Epithelial cell of proximal tubule (primary cell): ENCODE data around the gene LOX. TPM values are rescaled to one million over a fixed set of nuclear protein-coding genes. Genes with fewer than 3 reads are reported as not detected.

Source experiments
- DNase-seq: peaks from one replicate; pipeline ENCODE4 v3.0.0-alpha.2; 2011; ENCODE audit warnings: low read depth
- H3K4me3 ChIP-seq: 2 replicates; pipeline ENCODE4 v1.5.1; 2011; ENCODE audit warnings: low read depth, mild to moderate bottlenecking, low read length
- CTCF ChIP-seq: conservative IDR thresholded peaks from 2 replicates; pipeline ENCODE4 v1.5.1; 2012; ENCODE audit warnings: low read depth, mild to moderate bottlenecking, low read length
- total RNA-seq: library from RNA; depleted of rRNA; stranded (reverse); fragments of >200 nt; gene quantifications from 2 replicates; pipeline ENCODE4 v1.2.3, GENCODE V29; 2015

LOX gene
- total RNA-seq, 1 donor from 2014 or later = 14.9 TPM

- no peak for TF ChIP-seq CTCF
- DNase-seq = no peak
- no peak overlapping the region for H3K4me3 ChIP-seq
These were observed 42.9 kb upstream of the LOX start for GRCh38 chr5:122120957-122121356.

DNA sequence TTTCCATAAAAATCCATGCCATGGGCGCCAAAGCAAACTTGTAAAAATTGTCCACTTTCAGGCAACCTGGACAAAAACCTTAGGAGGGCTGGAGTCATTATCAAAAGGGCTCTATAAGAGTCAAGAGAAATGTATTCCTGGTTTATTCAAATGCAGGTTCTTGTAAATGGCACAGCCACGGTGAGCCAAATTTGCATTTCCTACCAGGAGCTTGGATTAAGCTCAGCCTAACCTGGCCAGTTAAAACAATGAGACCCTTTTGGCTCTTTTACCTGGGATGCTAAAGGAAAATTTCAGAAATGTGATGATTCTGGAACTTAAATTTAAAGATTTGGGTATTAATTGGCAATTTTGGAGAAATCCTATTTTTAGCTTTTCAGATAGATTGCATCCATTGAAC lies 42.4 kb upstream of the LOX start:
- no peak for DNase-seq
- TF ChIP-seq CTCF = no peak
- H3K4me3 ChIP-seq = no peak overlapping the region

DNA sequence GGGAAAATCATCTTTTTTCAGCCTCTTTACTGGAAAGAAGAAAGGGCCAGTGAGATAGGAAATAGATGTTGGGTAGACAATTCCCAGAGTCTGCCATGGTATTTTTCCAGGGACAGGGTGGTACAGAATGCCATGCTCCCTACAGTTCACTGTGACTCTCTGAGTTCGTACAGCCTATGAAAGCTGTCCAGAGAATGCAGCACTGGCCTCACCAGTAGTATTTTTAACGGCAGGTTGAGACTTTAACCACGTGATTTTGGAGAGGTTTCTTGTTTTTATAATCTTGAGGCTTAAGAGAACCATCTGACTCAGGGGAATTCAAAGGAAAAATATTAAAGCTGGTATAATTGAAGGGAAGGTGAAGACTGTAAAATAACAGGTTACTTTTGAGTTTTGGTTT lies 41.1 kb upstream of the LOX start:
- no peak overlapping the region for H3K4me3 ChIP-seq
- no peak for DNase-seq
- no peak for TF ChIP-seq CTCF

DNA sequence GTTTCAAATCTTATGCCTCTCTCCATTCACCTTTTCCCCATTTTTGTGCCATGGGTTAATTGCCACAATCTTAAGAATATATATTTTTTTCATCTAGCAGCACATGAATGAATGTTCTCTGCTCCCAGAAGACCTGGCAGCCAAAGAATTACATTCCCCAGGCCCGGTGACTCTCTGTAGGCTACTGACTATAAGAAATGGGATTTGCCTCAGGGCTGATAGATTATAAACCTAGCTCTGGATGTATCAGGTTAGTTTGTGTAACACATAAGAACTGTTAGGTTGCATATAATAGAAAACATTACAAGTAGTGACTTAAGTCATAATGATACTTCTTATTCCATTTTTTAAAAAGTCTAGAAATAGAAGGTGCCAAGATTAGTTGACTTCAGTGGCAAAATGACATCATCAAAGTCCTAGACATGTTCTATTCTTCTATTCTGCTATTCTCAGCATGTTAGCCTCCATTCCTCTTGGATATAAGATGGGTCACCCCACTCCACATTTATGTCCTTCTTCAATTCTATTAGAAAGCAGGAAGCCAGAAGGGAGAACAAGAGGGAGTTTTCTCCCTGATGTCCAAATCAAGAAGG lies 40.4 kb upstream of the LOX start:
- no peak for TF ChIP-seq CTCF
- no peak for DNase-seq
- H3K4me3 ChIP-seq = no peak overlapping the region

DNA sequence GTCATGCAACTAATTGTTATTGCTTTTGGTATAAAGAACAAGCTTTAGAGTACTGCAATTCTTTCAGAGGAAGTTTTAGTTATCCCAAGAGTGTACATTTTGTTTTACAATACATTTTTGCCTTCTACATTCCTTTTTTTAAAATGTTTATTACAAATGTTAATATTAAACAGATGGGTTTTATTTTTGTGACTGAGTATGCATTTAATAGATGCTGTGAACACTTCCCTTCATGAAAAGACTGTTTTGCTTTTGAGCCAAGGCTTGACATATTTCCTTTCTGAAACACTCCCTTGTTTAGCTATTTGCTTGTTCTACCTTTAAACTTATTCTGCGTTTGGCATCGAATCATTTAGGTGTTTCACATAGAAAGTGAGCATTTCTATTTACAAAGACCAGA lies 36.4 kb upstream of the LOX start:
- no peak for DNase-seq
- TF ChIP-seq CTCF = no peak
- no peak overlapping the region for H3K4me3 ChIP-seq

DNA sequence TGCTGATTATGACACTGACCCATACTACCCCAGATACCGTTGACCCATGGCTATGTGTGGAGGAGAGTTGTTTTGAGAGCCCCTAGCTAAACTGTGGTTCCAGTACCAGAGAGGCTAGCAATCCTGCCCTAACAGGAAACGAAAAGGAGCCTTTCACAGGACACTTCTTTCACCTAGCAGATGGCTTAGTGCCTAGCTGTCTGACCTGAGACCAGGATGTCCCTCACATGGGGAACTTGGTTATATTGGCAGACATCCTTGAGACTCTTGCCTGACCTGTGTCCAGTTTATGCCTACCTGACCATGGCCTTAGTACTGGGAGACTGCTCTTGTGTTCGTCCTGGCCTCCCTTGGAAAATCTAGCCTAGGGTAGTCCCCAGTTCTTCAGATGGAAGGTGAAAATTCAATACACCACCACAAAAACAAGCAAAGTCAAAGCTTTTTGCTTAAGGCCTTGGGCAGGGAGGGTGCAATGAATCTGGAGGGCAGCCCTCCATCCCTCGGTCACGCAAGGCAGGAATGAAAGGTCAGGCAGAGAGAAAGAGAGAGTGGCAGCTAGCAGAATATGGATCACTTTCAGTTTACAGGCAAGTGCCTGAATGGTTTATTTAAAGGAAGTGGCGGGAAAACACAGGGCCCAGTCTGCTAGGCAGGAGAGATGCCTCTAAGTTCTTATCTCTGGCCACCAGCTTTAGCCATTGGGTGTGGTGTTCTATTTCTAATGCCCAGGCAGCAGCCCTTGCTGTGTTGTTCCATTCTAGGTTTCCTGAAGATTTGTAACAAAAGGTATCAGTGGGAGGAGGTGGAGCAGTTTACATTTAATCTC lies 34.9 kb upstream of the LOX start:
- TF ChIP-seq CTCF = no peak
- no peak overlapping the region for H3K4me3 ChIP-seq
- DNase-seq = no peak

- TF ChIP-seq CTCF = no peak
- H3K4me3 ChIP-seq = no peak overlapping the region
These were observed 34.0 kb upstream of the LOX start for GRCh38 chr5:122112063-122112462.

More at GRCh38 chr5:122112063-122112462, 34.0 kb upstream of the LOX start:
- DNase-seq = no peak
